NCI-H524 treated with DMSO at 0.1 percent for 48 hours (cell line): ENCODE results near the gene TNFSF12.
"Not testable (repeated sequence)": the region's sequence is repeated elsewhere in the genome, so short reads cannot be mapped to it uniquely, and the experiment has no call there.

Source experiments
- DNase-seq: peaks from one replicate; lab custom pipeline; 2025; lab: John Stamatoyannopoulos, UW

TNFSF12 gene

GRCh38 chr17:7587420-7588151 is 38.7 kb downstream of the TNFSF12 start:
- DNase-seq = no peak

GRCh38 chr17:7588553-7589203 is 39.8 kb downstream of the TNFSF12 start:
- DNase-seq = no peak

GRCh38 chr17:7589204-7589868 is 40.5 kb downstream of the TNFSF12 start:
- no peak for DNase-seq

GRCh38 chr17:7589891-7590691 is 41.2 kb downstream of the TNFSF12 start, which contains the start of gene SOX15:
SOX15 (minus strand) TSS chr17:7590094; CDS start chr17:7589676, 418 bp downstream.
- DNase-seq = no peak

GRCh38 chr17:7590743-7591142 is 41.9 kb downstream of the TNFSF12 start:
- no peak for DNase-seq

GRCh38 chr17:7591596-7591995 is 42.7 kb downstream of the TNFSF12 start:
- no peak for DNase-seq

GRCh38 chr17:7592422-7593021 is 43.7 kb downstream of the TNFSF12 start:
- DNase-seq = no peak

- no peak for DNase-seq
Measured at GRCh38 chr17:7593296-7593695, 44.4 kb downstream of the TNFSF12 start.

GRCh38 chr17:7597561-7597960 is 48.7 kb downstream of the TNFSF12 start:
- not testable (repeated sequence) for DNase-seq

- DNase-seq = no peak
Measured at GRCh38 chr17:7606280-7606679, 57.4 kb downstream of the TNFSF12 start.
